Adrenal gland (tissue), 12 donors: ENCODE data around the gene NPAS3. TPM values are rescaled to one million over a fixed set of nuclear protein-coding genes. Genes with fewer than 3 reads are reported as not detected.

Experiments
- DNase-seq, 7 donors: peaks; one replicate each; pipeline ENCODE4 v3.0.0-alpha.2; 2019 to 2020
- H3K27ac ChIP-seq, 5 donors: fragments of 200-600 bp; sonication (generic) in 4 of 5; 1 replicate in 3 of 5; 2 replicates in 2 of 5; pipeline versions ENCODE4 v1.5.1 to v1.8.0; 2016 to 2020; ENCODE audit warnings: mild to moderate bottlenecking in 1 of 5
- H3K27me3 ChIP-seq: fragments of 200-600 bp; 2 replicates; pipeline ENCODE4 v1.8.0; 2021
- H3K36me3 ChIP-seq, 2 donors: fragments of 200-600 bp; replicated peaks in 1 of 2; 1 replicate in 1 of 2; 2 replicates in 1 of 2; pipeline versions ENCODE4 v1.5.1 to v1.8.0; 2018 to 2022
- H3K4me1 ChIP-seq, 2 donors: fragments of 200-600 bp; replicated peaks in 1 of 2; 1 replicate in 1 of 2; 2 replicates in 1 of 2; pipeline versions ENCODE4 v1.5.1 to v1.8.0; 2018 to 2021
- H3K4me3 ChIP-seq, 4 donors: fragments of 200-600 bp; sonication (generic) in 3 of 4; one replicate each; pipeline ENCODE4 v1.5.1; 2016 to 2018
- H3K9me3 ChIP-seq, 3 donors: fragments of 200-600 bp; sonication (generic) in 1 of 3; replicated peaks in 1 of 3; 1 replicate in 2 of 3; 2 replicates in 1 of 3; pipeline versions ENCODE4 v1.5.1 to v1.8.0; 2016 to 2021
- POLR2A ChIP-seq, 2 donors: fragments of 450-650 bp; IDR thresholded peaks; one replicate each; pipeline ENCODE4 v1.6.1; 2017; ENCODE audit warnings: antibody characterized with exemption in 2 of 2, mild to moderate bottlenecking in 2 of 2, moderate library complexity in 1 of 2
- WGBS, 4 donors: extraction: QIAGEN DNeasy Blood & Tissue Kit in 2 of 4; methylation state at CpG; one replicate each; pipeline versions ENCODE4 v1.1.5 to v1.1.7; 2013 to 2017; 5-methylcytosine and 5-hydroxymethylcytosine counted together
- intact Hi-C, 2 donors: fragments of 100-400 bp; cut with DNase I; formaldehyde crosslinking; loops; one replicate each; pipeline versions ENCODE4 v1.14.1 to v1.15.0; 2022 to 2023
- polyA plus RNA-seq, 3 donors: library from polyadenylated mRNA; stranded (reverse); fragments of 200-250 nt in 2 of 3; fragments of 350-450 nt in 1 of 3; fragmentation: Illumina TruSeq in 1 of 3; extraction: RNeasy Lipid Tissue Mini Kit (QIAGEN cat#74804) in 1 of 3; gene quantifications; one replicate each; pipeline ENCODE4 v1.2.3, GENCODE V29; 2013 to 2014
- total RNA-seq, 9 donors: library from RNA; depleted of rRNA in 4 of 9; stranded (reverse); fragments of >200 nt in 4 of 9; fragments of 120-200 nt in 1 of 9; fragmentation: NEBNext Ultra II Directional in 1 of 9; extraction: Animal tissue kit (Norgen Biotek cat#: 25700) in 1 of 9; gene quantifications; one replicate each; pipeline versions ENCODE4 v1.1.0 to v1.2.4, GENCODE V29; 2013 to 2023
- TF ChIP-seq, protein P1 (sequence below), 6 experiments: fragments of 450-650 bp in 4 of 6; fragments of 200-600 bp in 2 of 6; sonication (generic) in 1 of 6; IDR thresholded peaks; 1 replicate in 5 of 6; 2 replicates in 1 of 6; pipeline versions ENCODE4 v1.5.1 to v1.8.0; 2016 to 2021; ENCODE audit warnings: antibody characterized with exemption in 6 of 6, mild to moderate bottlenecking in 2 of 6, moderate library complexity in 1 of 6
- donor health status: healthy with polysubstance abuse.
- donor health status: Bipolar disorder and iron deficiency.
- donor health status: DM: yes; HTN: yes; CAD: no.
- donor health status: DM: no; HTN: no; CAD: no.
- donor health status: DM: no; HTN: no; CAD: no.
- donor health status: DM: yes; HTN: yes; CAD: no.

Gene NPAS3
- total and polyA plus RNA-seq, 12 donors, result 0.36 to 7.5 (median 1.5) TPM

DNA sequence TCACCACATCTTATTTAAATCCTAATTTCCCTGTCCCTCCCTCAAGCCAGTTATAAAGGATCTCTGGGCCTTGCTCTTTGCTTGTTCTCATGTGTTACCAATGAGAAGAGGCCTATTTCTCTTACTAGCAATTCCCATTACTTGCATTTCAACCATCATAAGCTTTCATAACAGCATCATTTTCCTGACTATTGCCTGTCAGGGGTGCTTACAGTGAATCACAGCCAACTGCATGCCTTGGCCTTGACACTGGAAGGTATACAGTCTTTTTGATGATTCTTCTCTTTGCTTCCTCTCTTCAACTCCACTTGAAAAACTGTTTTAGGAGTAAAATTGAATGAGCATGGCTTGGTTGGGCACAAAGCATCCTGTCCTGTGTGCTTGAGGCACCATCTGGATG lies 127.0 kb downstream of the NPAS3 start:
- H3K4me3 ChIP-seq, result no peak overlapping the region
- H3K27me3 ChIP-seq, result no peaks in the 10 kb centered on the region
- TF ChIP-seq, protein P1, sequence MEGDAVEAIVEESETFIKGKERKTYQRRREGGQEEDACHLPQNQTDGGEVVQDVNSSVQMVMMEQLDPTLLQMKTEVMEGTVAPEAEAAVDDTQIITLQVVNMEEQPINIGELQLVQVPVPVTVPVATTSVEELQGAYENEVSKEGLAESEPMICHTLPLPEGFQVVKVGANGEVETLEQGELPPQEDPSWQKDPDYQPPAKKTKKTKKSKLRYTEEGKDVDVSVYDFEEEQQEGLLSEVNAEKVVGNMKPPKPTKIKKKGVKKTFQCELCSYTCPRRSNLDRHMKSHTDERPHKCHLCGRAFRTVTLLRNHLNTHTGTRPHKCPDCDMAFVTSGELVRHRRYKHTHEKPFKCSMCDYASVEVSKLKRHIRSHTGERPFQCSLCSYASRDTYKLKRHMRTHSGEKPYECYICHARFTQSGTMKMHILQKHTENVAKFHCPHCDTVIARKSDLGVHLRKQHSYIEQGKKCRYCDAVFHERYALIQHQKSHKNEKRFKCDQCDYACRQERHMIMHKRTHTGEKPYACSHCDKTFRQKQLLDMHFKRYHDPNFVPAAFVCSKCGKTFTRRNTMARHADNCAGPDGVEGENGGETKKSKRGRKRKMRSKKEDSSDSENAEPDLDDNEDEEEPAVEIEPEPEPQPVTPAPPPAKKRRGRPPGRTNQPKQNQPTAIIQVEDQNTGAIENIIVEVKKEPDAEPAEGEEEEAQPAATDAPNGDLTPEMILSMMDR (IDR thresholded peaks at IDR 0.05), result no peak
- TF ChIP-seq POLR2A (IDR thresholded peaks at IDR 0.05), result no peak
- intact Hi-C loops, result no loop called here
- H3K36me3 ChIP-seq, result no peaks in the 10 kb centered on the region
- H3K9me3 ChIP-seq, result no peaks in the 10 kb centered on the region
- no peak for DNase-seq
- no peak overlapping the region for H3K27ac ChIP-seq
- no peaks in the 10 kb centered on the region for H3K4me1 ChIP-seq

DNA sequence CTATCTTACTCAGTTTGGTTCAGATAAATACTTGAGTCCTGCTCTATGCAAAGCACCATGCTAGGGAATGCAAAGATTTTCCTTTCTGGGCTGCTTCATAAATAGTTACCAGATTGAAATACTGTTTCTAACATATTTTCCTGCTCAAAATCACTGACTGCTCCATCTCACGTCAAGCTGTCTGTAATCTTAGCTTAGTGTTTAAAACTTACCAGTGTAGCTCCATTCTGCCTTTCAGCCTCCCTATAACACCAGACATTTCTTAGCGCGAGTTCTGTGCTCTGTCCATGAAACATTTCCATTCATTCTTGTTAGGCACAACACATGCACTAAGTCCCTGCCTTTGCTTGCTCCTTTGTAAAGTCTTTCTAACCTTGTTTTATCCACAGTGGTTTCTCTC lies 129.4 kb downstream of the NPAS3 start:
- no peak for DNase-seq
- H3K9me3 ChIP-seq, result no peaks in the 10 kb centered on the region
- 93 to 97% (median 96%) methylated on average over 3 of the region's 3 CpGs for WGBS, 4 donors
- no peak overlapping the region for H3K27ac ChIP-seq
- TF ChIP-seq, protein P1 (IDR thresholded peaks at IDR 0.05), result no peak
- no peak for TF ChIP-seq POLR2A (IDR thresholded peaks at IDR 0.05)
- no peaks in the 10 kb centered on the region for H3K27me3 ChIP-seq
- H3K36me3 ChIP-seq, result no peaks in the 10 kb centered on the region
- H3K4me1 ChIP-seq, result no peaks in the 10 kb centered on the region
- intact Hi-C loops, result no loop called here
- no peak overlapping the region for H3K4me3 ChIP-seq

DNA sequence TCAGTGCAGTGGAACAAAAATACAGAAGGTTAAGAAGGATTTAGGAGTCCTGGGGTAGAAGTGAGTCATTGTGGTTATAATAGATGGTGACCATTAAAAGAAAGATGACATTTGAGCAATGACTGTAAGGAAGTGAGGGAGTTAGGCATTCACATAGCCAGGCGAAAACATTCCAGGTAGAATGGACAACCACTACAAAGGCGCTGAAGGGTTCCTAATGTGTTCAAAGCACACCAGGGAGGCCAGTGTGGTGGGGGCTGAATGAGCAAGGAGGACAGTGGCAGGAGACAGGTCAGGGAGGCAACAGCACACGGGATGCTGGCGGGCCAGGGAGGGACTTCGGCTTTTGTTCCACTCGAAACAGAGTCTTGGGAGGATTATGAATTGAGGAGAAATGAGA lies 129.9 kb downstream of the NPAS3 start:
- H3K27me3 ChIP-seq, result no peaks in the 10 kb centered on the region
- WGBS, 4 donors, result 88 to 96% (median 93%) methylated on average over 6 of the region's 6 CpGs
- intact Hi-C loops, result no loop called here

DNA sequence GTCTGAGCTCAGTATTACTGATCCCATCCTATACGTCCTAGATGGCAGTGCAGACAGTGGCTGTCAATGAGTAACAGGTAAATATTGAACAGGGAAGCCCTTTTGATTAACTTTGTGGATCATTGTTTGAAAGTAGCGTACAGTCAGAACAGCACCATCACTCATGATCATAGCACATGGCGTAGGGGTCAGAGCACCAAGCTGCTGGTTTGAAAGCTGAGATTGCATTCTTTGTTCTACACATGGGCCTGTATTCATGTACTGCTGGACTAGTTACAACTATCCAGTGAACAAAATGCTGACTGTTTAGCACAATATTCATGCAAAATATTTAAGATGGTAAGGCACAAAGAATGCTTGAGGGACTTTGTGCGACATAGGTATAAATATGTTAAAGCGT lies 131.8 kb downstream of the NPAS3 start:
- intact Hi-C loops, result no loop called here
- no peak overlapping the region for H3K4me3 ChIP-seq
- no peak for DNase-seq
- H3K9me3 ChIP-seq, result no peaks in the 10 kb centered on the region
- H3K27me3 ChIP-seq, result no peaks in the 10 kb centered on the region
- no peaks in the 10 kb centered on the region for H3K36me3 ChIP-seq
- TF ChIP-seq POLR2A (IDR thresholded peaks at IDR 0.05), result no peak
- TF ChIP-seq, protein P1 (IDR thresholded peaks at IDR 0.05), result no peak
- H3K27ac ChIP-seq, result no peak overlapping the region
- no peaks in the 10 kb centered on the region for H3K4me1 ChIP-seq
- 89 to 92% (median 90%) methylated on average over 5 of the region's 5 CpGs for WGBS, 4 donors

More for the DNA sequence above, 129.9 kb downstream of the NPAS3 start:
- Histone ChIP-seq H3K36me3 (no peaks in the 10 kb centered on the region), H3K4me1 (no peaks in the 10 kb centered on the region), H3K4me3 (no peak overlapping the region), H3K27ac (no peak overlapping the region), H3K9me3 (no peaks in the 10 kb centered on the region)
- DNase-seq, result no peak
- TF ChIP-seq, protein P1 (IDR thresholded peaks at IDR 0.05), result no peak
- no peak for TF ChIP-seq POLR2A (IDR thresholded peaks at IDR 0.05)
